GM19467 (cell line): Measurements from ENCODE around the gene DENND6A.

Experiments used
- ATAC-seq: cut with Tn5 transposase; IDR thresholded peaks from one replicate; pipeline ENCODE4 v1.9.1; 2021; ENCODE audit warnings: mild to moderate bottlenecking, moderate library complexity; ENCODE audit not compliant: unreplicated experiment

The DENND6A gene

GRCh38 chr3:57582474-57583168, 110.3 kb downstream of the DENND6A start:
- no peak for ATAC-seq

DNA sequence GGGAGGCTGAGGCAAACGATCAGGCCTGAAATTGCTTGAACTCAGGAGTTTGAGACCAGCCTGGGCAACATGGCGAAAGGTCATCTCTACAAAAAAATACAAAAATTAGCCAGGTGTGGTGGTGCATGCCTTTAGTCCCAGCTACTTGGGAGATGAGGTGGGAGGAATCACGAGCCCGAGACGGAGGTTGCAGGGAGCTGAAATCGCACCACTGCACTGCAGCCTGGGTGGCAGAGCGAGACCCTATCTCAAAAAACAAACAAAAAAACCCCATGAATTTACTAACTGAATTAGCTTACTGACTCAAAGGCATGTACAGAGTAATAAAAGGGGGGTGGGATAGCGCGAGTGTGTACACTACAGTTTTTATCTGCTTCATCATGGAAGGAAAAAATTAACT, 115.1 kb downstream of the DENND6A start:
- ATAC-seq = no peak

DNA sequence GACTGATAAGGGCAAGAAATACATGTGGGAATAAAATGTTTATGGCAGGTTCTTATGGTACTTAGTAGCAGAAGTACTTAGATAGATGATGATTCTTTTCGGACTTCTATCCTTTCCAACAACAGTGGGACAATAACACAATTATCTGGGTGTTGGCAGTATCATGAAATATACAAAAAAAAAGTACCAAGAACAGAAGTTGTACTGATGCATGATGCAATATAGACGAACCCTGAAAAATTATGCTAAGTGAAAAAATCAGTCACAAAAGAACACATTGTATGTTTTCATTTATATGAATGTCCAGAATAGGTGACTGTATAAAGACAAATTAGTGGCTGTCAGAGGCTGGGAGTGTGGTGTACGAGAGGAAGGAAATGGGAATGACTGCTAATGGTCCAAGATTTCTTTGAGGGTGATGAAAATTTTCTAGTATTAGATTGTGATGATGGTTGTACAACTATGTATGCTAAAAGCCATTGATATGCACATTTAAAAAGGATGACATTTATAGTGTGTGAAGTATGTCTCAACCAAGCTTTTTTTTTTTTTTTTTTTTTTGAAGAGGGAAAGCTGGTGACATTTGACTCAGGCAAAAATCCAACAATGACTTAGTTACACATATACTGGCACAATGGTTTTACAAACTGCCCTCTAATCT, 116.8 kb downstream of the DENND6A start:
- no peak for ATAC-seq
